Measurements from ENCODE around the gene CCDC92B.

- TF ChIP-seq, protein P1, sequence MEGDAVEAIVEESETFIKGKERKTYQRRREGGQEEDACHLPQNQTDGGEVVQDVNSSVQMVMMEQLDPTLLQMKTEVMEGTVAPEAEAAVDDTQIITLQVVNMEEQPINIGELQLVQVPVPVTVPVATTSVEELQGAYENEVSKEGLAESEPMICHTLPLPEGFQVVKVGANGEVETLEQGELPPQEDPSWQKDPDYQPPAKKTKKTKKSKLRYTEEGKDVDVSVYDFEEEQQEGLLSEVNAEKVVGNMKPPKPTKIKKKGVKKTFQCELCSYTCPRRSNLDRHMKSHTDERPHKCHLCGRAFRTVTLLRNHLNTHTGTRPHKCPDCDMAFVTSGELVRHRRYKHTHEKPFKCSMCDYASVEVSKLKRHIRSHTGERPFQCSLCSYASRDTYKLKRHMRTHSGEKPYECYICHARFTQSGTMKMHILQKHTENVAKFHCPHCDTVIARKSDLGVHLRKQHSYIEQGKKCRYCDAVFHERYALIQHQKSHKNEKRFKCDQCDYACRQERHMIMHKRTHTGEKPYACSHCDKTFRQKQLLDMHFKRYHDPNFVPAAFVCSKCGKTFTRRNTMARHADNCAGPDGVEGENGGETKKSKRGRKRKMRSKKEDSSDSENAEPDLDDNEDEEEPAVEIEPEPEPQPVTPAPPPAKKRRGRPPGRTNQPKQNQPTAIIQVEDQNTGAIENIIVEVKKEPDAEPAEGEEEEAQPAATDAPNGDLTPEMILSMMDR (IDR thresholded peaks at IDR 0.05; ENCODE audit: low read depth, low read length): no peak
- no peak for TF ChIP-seq EZH2phosphoT487 (IDR thresholded peaks at IDR 0.05; ENCODE audit: low read depth)
These were observed 40.2 kb downstream of the CCDC92B start for GRCh38 chr17:2709183-2709661.

Data from OCI-LY3 (cell line).